GM21619 (cell line): ENCODE results near the gene TCHH.

Experiments used
- ATAC-seq: cut with Tn5 transposase; IDR thresholded peaks from one replicate; pipeline ENCODE4 v1.9.1; 2021; ENCODE audit not compliant: unreplicated experiment

The TCHH gene

GRCh38 chr1:152067150-152067549 lies 48.1 kb downstream of the TCHH start:
- no peak for ATAC-seq

GRCh38 chr1:152061952-152062351 lies 53.3 kb downstream of the TCHH start:
- ATAC-seq = no peak
